Femur (tissue), 1 donor: ENCODE measurements around the gene IPO13.

Experiments
- DNase-seq: peaks from one replicate; pipeline ENCODE4 v3.0.0-alpha.2; 2017

Gene IPO13

DNA sequence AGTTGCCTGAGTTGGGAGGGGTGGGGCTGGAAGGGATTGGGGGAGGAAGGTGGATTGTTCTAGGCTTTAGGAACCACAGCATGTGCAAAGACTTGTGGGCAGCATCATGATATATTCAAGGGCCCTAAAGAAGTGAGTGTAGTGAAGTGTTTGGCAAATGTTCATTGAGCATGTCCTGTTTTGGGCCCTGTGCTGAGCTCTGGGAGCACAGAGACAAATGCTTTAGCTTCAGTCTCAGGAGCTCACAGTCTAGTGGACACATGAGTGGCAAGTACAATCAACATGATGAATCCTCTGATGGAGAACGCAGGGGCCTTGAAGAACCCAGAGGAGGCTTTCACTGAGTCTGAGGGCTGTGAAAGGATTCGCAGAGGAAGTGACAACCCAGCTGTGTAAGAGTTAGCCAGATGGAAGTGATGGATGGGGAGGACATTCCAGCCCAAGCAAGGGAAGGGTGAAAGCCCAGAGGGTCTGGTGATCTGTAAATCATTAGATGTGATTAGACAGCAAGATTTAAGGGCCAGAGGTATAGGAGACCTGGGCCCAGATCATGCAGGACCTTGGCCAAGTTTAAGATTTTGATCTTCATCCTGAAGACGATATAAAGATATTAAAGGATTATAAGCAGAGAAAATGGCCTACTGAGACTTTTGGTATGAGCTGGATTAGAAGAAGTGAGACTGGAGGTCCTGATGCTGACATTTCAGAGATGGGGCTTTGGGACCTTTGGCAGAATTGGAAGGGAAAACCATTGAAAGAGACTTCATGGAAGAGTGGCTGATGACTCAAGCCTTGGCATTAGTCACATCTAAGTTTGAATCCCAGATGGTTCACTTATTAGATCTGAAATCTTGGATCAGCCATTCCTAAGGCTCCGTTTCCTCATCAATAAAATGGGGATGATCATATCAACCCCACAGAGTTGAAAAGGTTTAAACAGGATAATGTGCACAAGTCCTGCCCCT, 4.6 kb downstream of the IPO13 start:
- no peak for DNase-seq

DNA sequence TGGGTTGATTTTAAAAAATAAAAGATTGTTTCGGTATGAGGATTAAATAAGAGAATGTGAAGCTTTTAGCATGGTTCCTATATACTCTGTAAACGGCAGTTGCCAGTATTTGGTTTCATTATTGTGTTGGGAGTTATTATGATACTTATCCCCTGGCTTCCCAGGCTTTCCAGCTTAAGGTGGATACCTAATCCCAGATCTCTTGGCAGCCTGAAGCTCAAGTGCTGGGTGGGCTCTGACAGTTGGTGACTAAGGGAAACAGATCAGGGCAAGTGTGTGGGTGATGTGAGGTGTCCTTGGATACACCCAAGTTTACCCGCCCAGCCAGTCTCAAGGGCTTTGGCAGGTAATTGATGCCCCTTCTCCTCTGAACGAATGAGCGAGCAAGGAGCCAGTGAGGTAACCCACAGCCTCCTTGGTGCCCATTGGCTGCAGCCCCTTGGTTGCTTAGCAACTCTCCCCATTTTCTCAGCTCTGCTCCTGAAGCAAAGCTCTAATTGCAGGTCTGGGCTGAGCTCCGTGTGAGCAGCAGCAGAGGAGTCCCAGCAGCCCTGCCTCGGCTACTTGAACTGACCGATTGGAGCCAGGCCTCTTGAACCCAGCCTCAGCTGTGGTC, 6.1 kb downstream of the IPO13 start:
- DNase-seq = no peak

DNA sequence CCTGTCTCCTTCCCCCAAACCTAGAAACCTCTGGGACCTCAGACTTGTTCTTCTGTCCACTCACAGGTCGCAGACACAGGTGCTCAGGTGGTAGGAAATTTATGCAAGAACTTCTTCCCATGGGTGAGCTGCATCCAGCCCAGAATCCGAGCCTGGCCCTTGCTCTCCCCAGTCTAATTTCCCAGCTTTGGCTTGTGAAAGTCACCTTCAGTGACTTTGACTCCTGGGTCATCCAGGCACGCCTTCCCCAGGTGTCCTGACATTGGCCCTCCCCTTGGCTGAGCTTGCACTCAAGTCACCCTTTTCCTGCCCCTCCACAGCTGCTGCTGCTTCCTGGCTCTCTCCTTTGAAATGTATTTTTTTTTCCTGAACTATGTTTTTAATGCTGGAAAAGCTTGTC, 6.6 kb downstream of the IPO13 start:
- no peak for DNase-seq

DNA sequence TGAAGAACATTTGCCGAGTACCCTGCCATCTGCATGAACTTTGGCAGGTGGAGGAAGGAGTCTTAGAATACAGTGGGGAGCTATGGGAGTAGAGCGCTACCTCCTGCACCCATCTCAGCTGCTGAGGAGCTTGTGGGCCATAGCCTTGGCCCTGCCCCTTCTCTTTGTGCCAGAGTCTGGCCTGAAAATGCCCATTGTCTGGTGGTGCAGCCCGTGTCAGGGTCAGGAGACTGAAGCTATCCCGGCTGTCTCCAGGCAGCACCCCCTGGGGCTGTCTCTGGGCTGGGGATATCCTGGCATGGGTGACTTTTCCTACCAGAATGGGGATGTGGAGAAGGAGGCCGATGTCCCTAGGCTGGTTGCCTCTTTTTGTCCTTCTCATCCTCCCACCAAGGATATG, 7.3 kb downstream of the IPO13 start:
- no peak for DNase-seq

DNA sequence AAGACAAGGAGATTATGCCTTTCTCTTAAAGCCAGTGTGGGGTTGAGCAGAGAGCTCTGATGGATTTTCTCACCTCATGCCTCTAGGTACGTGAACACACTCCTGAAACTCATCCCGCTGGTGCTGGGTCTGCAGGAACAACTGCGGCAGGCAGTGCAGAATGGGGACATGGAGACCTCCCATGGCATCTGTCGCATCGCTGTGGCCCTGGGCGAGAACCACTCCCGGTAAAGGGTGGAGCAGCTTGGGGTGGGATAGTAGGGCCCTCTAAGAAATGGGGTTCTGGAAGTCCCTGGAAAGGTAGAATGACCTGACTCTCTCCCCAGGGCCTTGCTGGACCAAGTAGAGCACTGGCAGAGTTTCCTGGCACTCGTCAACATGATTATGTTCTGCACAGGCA, 9.5 kb downstream of the IPO13 start:
- DNase-seq = no peak

DNA sequence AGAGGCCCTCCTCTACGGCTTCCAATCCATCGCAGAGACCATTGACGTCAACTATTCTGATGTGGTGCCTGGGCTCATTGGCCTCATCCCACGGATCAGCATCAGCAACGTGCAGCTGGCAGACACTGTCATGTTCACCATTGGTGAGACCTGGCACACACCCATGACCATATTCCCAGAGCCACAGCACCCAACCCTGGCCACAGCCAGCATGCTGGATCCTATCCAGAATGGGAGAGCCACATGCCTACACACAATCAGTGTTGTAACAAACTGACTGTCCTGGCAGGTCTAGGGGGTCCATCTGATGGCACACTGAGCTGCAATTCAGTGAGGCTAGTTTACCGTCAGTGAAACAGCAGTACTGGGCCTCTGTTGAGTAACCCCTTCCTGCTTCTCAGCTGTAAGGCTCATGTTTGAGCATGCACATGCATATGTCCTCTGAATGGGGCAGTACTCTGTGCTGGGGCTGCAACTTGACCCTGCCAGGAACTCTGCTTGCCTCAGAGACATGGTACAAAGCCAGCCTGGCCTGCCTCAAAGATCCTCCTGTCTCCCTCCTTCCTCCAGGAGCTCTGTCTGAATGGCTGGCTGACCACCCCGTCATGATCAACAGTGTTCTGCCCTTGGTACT, 10.8 kb downstream of the IPO13 start:
- DNase-seq = no peak

DNA sequence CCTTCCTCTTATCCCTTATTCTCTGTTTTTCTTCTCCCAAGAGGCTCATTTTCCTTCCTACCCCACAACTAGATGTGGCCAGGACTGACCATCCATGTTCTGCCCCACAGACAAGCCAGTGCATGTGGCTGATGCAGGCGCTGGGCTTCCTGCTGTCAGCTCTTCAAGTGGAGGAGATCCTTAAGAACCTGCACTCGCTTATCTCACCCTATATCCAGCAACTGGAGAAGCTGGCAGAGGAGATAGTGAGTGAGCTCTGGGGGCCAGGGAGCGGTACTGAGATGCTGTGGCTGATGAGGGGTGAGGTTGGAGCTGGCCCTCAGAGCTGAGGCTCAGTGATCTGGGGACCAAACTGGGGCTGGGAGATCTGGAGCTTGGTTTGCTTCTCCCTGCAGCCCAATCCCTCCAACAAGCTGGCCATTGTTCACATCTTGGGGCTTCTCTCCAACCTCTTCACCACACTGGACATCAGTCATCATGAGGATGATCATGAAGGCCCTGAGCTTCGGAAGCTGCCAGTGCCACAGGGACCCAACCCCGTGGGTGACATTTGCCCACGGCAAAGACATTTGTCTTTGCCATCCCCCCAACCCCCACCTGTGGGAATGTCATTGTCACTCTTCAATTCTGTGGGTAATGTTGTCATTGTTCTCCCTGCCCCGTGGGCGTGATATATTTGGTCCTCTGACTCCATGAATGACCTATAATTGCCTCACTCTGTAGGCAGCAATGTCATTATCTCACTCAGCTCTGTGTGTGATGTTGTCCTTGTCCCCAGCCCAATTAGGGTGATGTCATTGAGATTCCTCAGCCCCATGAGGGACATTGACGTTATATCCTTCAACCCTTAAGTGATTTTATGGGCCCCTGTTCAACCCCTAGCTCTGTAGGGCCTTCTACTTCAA, 11.9 kb downstream of the IPO13 start:
- no peak for DNase-seq

DNA sequence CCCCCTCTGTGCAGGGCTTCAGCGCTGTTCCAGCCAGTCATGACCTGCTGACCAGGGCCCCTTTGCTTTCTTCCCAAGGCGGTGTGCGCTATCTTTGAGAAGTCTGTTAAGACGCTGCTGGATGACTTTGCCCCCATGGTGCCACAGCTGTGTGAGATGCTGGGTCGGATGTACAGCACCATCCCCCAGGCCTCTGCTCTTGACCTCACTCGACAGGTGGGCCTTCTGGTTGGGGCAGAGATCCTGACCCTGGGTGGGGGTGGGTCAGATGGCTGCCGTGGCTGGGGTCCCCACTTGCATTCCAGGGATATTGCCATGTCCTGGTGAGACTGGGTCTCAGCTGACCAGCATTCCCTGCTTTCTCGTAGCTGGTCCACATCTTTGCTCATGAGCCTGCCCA, 14.0 kb downstream of the IPO13 start:
- DNase-seq = no peak

DNA sequence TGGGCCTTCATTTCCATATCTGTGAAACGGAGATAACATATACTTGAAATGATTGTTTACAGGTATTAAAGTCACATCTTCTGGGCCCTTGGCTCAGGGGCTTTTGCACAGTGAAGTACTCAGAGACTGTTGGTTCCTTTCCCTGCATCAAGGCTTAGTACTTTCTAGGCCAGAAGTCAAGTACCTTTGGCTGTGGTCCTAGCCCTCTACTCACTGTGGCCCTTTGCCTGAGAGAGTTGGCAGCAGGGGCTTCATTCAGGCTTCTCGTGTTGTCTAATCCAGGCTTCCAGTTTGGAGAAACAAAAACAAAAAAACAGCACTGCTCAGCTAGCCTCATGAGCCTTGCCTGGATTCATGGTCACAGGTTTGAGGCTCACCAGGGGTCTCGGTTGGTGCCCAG, 14.9 kb downstream of the IPO13 start:
- no peak for DNase-seq

DNA sequence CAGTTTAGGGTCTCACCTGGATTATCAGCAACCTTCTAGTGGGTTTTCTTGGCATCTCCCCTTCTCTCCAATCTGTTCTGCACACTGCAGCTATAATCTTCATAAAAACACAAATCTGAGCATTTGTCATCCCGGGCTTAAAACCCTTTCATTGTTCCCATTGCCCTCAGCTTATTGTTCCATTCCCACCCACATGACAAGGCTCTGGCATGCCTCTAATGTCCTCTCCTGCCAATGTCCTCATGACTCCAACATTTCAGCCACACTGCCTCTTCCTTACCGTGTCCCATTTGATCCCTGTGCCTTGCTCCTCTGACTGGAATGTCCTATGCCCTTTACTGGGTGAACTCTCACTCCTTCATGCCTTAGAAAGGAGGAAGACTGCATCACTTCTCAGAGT, 15.6 kb downstream of the IPO13 start:
- no peak for DNase-seq

DNA sequence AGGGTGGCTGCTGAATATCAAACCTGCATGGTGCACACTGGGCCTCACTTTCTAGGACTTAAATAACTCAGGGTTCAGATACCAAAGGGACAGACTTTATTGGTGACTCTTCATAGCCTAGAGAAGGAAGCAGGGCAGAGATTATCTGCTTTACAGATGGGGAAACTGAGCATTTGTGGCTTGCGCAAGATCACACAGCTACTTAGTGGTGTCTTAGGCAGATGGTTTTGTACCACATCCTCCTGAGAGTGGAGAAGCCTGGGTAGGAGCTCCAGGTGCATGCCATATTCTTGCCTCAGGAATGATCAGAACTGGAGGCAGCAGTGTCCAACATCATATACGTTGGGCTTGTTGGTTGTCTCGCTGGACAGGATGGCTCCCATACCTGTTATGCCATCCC, 16.3 kb downstream of the IPO13 start:
- DNase-seq = no peak

DNA sequence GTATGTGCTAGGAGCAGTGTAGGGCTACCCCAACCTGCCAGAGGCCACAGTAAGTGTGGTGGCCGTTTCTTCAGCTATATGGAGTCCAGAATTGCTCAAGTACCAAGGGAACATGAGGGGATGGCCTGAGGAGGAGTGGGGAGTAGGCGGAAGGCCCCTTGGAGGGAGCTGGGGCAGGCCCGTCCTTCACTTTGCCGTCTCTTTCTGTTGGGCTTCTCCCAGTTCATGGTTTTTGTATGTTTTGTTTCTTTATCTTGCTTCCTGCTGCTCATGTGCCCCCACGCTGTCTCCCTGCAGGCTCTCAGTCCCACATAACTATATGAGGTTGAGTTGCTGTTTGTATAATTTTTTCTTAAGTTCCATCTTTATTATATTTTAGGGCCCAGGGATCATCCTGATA, 17.1 kb downstream of the IPO13 start:
- no peak for DNase-seq

DNA sequence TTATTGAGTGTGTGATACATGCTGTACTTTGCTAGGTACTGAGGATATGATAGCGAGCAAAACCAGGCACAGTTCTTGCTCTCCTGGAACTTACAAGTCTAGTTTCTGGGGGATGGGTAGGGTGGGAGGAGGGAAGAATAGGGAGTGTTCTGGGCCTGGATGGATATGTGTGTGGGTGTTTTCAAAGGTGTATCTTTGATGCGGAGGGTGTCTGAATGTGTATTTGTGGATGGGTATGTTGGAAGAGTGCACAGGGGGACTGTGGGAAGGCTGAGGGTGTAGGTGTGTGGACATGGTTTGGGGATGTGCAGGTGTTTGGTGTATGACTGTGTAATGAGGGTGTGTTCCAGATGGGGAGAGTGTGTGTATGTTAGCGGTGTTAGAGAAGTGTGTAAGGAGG, 18.6 kb downstream of the IPO13 start:
- DNase-seq = no peak

DNA sequence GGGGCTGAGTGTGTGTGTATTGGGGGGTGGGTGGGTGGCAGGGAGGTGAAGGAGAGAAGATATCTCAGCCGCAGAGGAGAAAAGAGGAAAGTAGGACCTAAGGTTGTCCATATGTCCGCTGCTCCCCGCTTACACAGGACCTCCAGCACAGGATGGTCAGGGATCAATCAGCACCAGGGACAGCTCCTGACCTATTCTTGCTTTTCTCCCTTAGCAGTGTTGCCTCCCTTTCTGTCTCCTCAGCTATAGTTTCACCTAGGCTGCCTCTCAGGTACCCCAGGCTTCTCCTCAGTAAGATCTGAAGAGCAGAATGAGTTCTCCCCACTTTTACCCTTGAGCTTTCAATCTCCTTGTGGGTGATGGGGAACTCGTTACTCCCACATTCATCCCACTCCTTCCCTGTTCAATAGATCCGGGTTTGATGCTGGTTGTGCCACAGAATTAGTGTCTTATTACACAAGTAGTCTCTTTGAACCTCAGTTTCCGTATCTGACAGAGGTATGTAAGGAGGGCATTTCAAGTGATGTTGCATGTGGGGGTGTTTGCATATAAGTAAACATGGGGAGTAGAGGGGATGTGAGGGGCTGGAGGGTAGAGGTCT, 21.7 kb downstream of the IPO13 start:
- DNase-seq = no peak

DNA sequence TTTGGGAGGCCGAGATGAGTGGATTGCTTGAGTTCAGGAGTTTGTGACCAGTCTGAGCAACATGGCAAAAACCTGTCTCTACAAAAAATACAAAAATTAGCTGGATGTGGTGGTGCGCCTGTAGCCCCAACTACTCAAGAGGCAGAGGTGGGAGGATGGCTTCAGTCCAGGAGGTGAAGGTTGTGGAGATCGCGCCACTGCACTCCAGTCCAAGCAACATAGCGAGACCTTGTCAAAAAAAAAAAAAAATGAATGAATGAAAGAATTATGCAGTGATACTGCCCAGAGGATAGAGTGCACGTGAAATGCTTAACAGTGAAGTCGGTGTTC, 22.6 kb downstream of the IPO13 start:
- no peak for DNase-seq

DNA sequence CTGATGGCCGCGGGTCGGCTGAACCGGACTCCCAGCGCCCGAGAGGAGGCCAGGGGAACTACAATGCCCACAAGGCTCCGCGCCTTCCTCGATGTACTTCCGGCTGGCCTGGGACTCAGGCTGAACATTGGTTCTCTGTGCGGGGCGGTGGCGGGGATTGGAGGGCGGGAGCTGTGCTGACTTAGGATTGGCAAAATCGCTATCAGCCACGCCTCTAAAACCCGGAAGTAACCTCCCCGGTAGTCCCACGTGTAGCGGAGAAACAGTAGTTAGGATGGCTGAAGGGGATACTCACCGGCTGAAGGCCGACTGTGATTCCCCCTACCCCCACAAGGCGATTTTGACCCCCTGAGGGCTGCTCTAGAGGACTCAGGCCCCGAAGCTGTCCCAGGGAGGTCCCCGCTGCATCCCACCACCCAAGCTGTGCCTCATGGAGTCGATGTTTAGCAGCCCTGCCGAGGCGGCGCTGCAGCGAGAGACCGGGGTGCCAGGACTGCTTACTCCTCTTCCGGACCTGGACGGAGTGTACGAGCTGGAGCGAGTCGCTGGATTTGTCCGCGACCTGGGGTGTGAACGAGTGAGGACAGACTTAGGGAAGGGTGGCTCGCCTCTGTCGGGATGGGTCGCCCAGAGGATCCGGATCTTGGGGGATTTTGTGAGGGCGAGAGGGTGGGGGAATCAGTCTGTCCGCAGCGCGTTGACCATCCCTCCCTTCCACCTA, 23.2 kb downstream of the IPO13 start, which contains the start of gene DPH2:
Gene DPH2 (plus strand): TSS at position 265 of the 721 bp plus-strand sequence. CDS start 166 bp downstream, at position 431.
- DNase-seq = peak; percentile 98

DNA sequence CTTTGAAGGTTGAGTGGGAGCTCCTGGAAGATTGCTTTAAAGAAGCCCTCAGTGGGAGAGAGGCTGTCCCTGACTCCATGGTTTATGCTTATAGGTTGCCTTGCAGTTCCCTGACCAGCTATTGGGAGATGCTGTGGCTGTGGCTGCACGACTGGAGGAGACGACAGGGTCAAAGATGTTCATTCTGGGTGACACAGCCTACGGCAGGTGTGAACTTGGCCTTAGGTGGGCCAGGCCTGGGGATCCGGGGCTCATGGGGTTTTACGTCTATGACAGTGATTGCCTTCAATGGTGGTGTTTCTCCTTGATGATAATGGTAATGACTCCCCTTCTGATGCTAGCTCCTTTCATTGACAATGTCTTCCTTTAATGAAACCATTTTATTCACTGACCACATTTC, 23.8 kb downstream of the IPO13 start:
- no peak for DNase-seq

DNA sequence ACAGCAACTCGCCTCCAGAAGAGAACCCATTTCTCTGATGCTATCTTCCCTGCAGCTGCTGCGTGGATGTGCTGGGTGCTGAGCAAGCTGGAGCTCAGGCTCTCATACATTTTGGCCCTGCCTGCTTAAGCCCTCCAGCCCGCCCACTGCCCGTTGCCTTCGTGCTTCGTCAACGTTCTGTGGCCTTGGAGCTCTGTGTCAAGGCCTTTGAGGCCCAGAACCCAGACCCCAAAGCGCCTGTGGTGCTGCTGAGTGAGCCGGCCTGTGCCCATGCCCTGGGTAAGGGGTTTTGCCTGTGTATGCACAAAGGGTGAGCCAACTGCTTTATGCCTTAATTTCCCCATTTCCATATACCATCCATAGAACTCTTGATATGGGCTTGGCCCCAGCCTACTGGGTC, 24.2 kb downstream of the IPO13 start:
- DNase-seq = no peak

DNA sequence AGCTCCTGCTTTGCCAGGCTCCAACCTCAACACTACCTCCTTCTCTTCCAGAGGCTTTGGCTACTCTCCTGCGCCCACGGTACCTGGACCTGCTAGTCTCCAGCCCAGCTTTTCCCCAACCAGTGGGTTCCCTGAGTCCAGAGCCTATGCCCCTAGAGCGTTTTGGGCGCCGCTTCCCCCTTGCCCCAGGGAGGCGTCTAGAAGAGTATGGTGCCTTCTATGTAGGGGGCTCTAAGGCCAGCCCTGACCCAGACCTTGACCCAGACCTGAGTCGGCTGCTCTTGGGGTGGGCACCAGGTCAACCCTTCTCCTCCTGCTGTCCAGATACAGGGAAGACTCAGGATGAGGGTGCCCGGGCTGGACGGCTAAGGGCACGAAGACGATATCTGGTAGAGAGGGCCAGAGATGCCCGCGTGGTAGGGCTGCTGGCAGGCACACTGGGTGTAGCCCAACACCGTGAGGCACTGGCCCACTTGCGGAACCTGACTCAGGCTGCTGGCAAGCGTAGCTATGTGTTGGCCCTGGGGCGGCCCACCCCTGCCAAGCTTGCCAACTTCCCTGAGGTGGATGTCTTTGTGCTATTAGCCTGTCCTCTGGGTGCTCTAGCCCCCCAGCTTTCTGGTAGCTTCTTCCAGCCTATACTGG, 24.7 kb downstream of the IPO13 start:
- DNase-seq = no peak

DNA sequence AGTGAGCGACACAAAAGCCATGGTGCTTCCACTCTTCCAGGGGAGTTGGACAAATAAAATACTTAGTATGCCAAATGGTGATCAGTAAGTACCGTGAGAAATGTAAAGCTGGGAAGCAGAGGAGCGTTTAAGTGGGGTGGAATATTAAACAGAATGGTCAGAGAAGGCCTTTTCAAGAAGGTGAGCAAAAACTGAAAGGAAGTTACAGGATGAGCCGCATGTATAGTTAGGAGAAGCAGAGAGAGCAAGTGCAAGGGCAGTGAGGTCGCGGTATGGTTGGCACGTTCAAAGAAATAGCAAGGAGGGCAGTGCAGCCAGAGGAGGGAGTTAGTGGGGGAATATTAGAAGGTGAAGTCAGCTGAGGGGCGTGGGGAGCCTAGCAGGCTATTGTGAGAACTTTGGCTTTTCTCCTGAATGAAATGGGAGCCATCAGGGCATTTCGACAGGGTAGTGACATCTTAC, 27.3 kb downstream of the IPO13 start:
- no peak for DNase-seq
